Karpas-422 (cell line): ENCODE measurements around the gene ARMC6. TPM values are rescaled to one million over a fixed set of nuclear protein-coding genes. Genes with fewer than 3 reads are reported as not detected.

ENCODE experiments used
- DNase-seq: peaks from one replicate; pipeline ENCODE4 v3.0.0-alpha.2; 2015
- H2AFZ ChIP-seq: fragments of 200-600 bp; sonication (generic); 2 replicates; pipeline ENCODE4 v1.6.1; 2014; ENCODE audit warnings: antibody characterized with exemption, low read length, mixed read lengths
- H3K27ac ChIP-seq: fragments of 200-600 bp; sonication (generic); 2 replicates; pipeline ENCODE4 v1.5.1; 2014; ENCODE audit warnings: mild to moderate bottlenecking, low read length, moderate library complexity
- H3K27me3 ChIP-seq: fragments of 200-600 bp; sonication (generic); 2 replicates; pipeline ENCODE4 v1.6.1; 2014; ENCODE audit warnings: low read length, mixed read lengths
- H3K36me3 ChIP-seq: fragments of 200-600 bp; sonication (generic); 2 replicates; pipeline ENCODE4 v1.6.1; 2014; ENCODE audit warnings: low read length, mixed read lengths; ENCODE audit not compliant: insufficient read depth
- H3K4me1 ChIP-seq: fragments of 200-600 bp; sonication (generic); 2 replicates; pipeline ENCODE4 v1.6.1; 2014; ENCODE audit warnings: mild to moderate bottlenecking, low read length, mixed read lengths
- H3K4me2 ChIP-seq: fragments of 200-600 bp; sonication (generic); 2 replicates; pipeline ENCODE4 v1.6.1; 2014; ENCODE audit warnings: low read length, low read depth, mild to moderate bottlenecking; ENCODE audit not compliant: poor library complexity, severe bottlenecking
- H3K4me3 ChIP-seq: fragments of 200-600 bp; sonication (generic); 2 replicates; pipeline ENCODE4 v1.5.1; 2014; ENCODE audit warnings: mild to moderate bottlenecking, antibody characterized with exemption, low read length, mixed read lengths
- H3K79me2 ChIP-seq: fragments of 200-600 bp; sonication (generic); 2 replicates; pipeline ENCODE4 v1.6.1; 2014; ENCODE audit warnings: mild to moderate bottlenecking, low read length, mixed read lengths
- H3K9ac ChIP-seq: fragments of 200-600 bp; sonication (generic); 2 replicates; pipeline ENCODE4 v1.6.0; 2014; ENCODE audit warnings: low read length
- H3K9me2 ChIP-seq: fragments of 200-600 bp; sonication (generic), shearing (Covaris generic); replicated peaks from 2 replicates; pipeline ENCODE4 v1.6.0; 2014; ENCODE audit warnings: mild to moderate bottlenecking, low read length, moderate library complexity; ENCODE audit not compliant: insufficient read depth
- H3K9me3 ChIP-seq: fragments of 300-700, 200-600 bp; sonication (generic); 2 replicates; pipeline ENCODE4 v1.6.1; 2014; ENCODE audit warnings: low read length, mixed read lengths
- H4K20me1 ChIP-seq: fragments of 200-600 bp; sonication (generic); 2 replicates; pipeline ENCODE4 v1.6.1; 2014; ENCODE audit warnings: mild to moderate bottlenecking, antibody characterized with exemption, low read length, low read depth; ENCODE audit not compliant: insufficient read depth
- total RNA-seq: library from RNA; depleted of rRNA; stranded (reverse); fragments of >200 nt; shearing (Covaris generic); gene quantifications from 2 replicates; pipeline ENCODE4 v1.2.3, GENCODE V29; 2014; ENCODE audit warnings: low replicate concordance

Gene ARMC6
- total RNA-seq, 1 experiment from 2014 or later: 25.1 TPM

- H3K9me2 ChIP-seq: no peaks in the 10 kb centered on the region
- no peak overlapping the region for H2AFZ ChIP-seq
- no peaks in the 10 kb centered on the region for H3K27me3 ChIP-seq
- H3K9me3 ChIP-seq: no peaks in the 10 kb centered on the region
- H3K4me2 ChIP-seq: no peak overlapping the region
- H4K20me1 ChIP-seq: peaks cover 59% of the 10 kb centered on the region
- peaks cover 56% of the 10 kb centered on the region for H3K36me3 ChIP-seq
- H3K27ac ChIP-seq: no peak overlapping the region
- no peaks in the 10 kb centered on the region for H3K4me1 ChIP-seq
- H3K79me2 ChIP-seq: peaks cover 89% of the 10 kb centered on the region
- no peak overlapping the region for H3K9ac ChIP-seq
- DNase-seq: peak; percentile 58
- H3K4me3 ChIP-seq: no peak overlapping the region
These were observed 7.0 kb upstream of the ARMC6 start for GRCh38 chr19:19026299-19026971.

DNA sequence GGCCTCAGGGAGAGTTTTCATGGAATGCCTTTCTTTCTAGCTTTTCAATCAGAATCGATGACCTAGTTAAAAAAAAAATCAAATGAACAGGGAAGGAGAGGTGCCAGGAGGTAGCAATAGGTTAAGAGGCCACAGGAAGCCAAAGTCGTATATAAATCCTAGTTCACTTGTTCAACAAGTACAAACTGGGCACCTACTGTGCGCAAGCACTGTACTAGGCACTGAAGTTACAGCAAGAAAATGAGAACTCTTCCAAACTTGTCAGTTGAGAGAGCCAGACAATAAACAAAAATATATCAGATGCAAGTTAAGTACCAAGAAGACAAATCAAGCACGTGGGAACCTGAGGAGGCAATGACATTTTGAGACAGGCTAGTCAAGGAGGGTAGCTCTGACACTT, 6.2 kb upstream of the ARMC6 start:
- no peaks in the 10 kb centered on the region for H3K9me3 ChIP-seq
- no peak overlapping the region for H3K4me2 ChIP-seq
- no peaks in the 10 kb centered on the region for H3K9me2 ChIP-seq
- H3K27me3 ChIP-seq: no peaks in the 10 kb centered on the region
- H4K20me1 ChIP-seq: peaks cover 58% of the 10 kb centered on the region
- H2AFZ ChIP-seq: no peak overlapping the region
- no peak overlapping the region for H3K27ac ChIP-seq
- no peak overlapping the region for H3K4me3 ChIP-seq
- H3K9ac ChIP-seq: no peak overlapping the region
- H3K79me2 ChIP-seq: peaks cover 92% of the 10 kb centered on the region
- peaks cover 54% of the 10 kb centered on the region for H3K36me3 ChIP-seq
- DNase-seq: no peak
- H3K4me1 ChIP-seq: peaks cover 5% of the 10 kb centered on the region

GRCh38 chr19:19028526-19028925, 4.9 kb upstream of the ARMC6 start:
- no peak for DNase-seq

GRCh38 chr19:19031891-19032290, 1.5 kb upstream of the ARMC6 start:
- DNase-seq: no peak
- Histone ChIP-seq H3K9me2 (no peaks in the 10 kb centered on the region), H3K4me2 (peak overlapping the region; percentile 81), H3K27me3 (no peaks in the 10 kb centered on the region), H3K27ac (no peak overlapping the region), H2AFZ (no peak overlapping the region), H3K79me2 (peaks cover 84% of the 10 kb centered on the region), H3K9me3 (no peaks in the 10 kb centered on the region), H3K36me3 (peaks cover 19% of the 10 kb centered on the region), H3K4me1 (peaks cover 28% of the 10 kb centered on the region), H3K4me3 (peak overlapping the region; percentile 99), H3K9ac (peak overlapping the region; percentile 100; the same call in 1 of the 2 replicates), H4K20me1 (peaks cover 21% of the 10 kb centered on the region)

More at GRCh38 chr19:19028526-19028925, 4.9 kb upstream of the ARMC6 start:
- Histone ChIP-seq H3K9me3 (no peaks in the 10 kb centered on the region), H3K9ac (no peak overlapping the region), H3K27me3 (no peaks in the 10 kb centered on the region), H3K4me2 (no peak overlapping the region), H3K27ac (no peak overlapping the region), H3K79me2 (peaks cover 88% of the 10 kb centered on the region), H4K20me1 (peaks cover 50% of the 10 kb centered on the region), H3K4me3 (no peak overlapping the region), H3K4me1 (peaks cover 10% of the 10 kb centered on the region), H3K36me3 (peaks cover 47% of the 10 kb centered on the region), H2AFZ (no peak overlapping the region), H3K9me2 (no peaks in the 10 kb centered on the region)

- Histone ChIP-seq H3K27me3 (no peaks in the 10 kb centered on the region), H3K79me2 (peaks cover 85% of the 10 kb centered on the region), H4K20me1 (peaks cover 17% of the 10 kb centered on the region), H3K9me3 (no peaks in the 10 kb centered on the region), H3K9ac (peak overlapping the region; percentile 100), H3K9me2 (no peaks in the 10 kb centered on the region), H3K4me3 (peak overlapping the region; percentile 99), H3K27ac (peak overlapping the region; percentile 95), H3K4me2 (peak overlapping the region; percentile 81), H2AFZ (no peak overlapping the region), H3K4me1 (peaks cover 28% of the 10 kb centered on the region), H3K36me3 (peaks cover 17% of the 10 kb centered on the region)
- DNase-seq: peak; percentile 77
These were observed 805 bp upstream of the ARMC6 start for GRCh38 chr19:19032420-19033175.

GRCh38 chr19:19033176-19033425, 302 bp upstream of the ARMC6 start:
- no peak for DNase-seq
- Histone ChIP-seq H3K27me3 (no peaks in the 10 kb centered on the region), H4K20me1 (peaks cover 17% of the 10 kb centered on the region), H3K4me2 (peak overlapping the region; percentile 81), H3K27ac (peak overlapping the region; percentile 95), H3K9ac (peak overlapping the region; percentile 100), H3K79me2 (peaks cover 85% of the 10 kb centered on the region), H3K9me2 (no peaks in the 10 kb centered on the region), H3K9me3 (no peaks in the 10 kb centered on the region), H3K36me3 (peaks cover 14% of the 10 kb centered on the region), H2AFZ (no peak overlapping the region), H3K4me3 (peak overlapping the region; percentile 99), H3K4me1 (peaks cover 28% of the 10 kb centered on the region)

DNA sequence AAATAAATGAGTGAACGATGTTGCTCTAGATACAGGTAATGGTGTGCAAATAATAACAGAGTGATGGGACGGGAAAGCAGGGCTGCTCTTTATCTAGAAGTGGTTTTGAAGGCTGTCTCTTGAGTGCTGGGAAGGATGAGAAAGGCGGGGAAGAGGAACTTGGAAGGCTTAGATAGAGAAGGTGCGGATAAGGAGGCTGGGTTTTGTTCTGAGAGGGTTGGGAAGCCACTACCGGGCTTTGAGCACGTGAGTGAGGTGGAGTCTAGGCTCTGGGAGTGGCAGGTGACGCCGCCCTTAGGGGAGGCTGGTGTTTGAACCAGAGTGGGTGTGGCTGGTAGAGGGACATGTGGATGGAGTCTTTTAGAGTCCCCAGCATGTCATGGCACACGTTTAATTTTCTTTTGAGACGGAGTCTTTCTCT, 811 bp downstream of the ARMC6 start:
- Histone ChIP-seq H3K9ac (peak overlapping the region; percentile 100), H3K27ac (peak overlapping the region; percentile 95), H2AFZ (peak overlapping the region; percentile 19; the same call in 1 of the 2 replicates), H3K36me3 (peaks cover 12% of the 10 kb centered on the region), H3K4me1 (peaks cover 28% of the 10 kb centered on the region), H4K20me1 (peaks cover 17% of the 10 kb centered on the region), H3K4me2 (peak overlapping the region; percentile 94), H3K9me2 (no peaks in the 10 kb centered on the region), H3K4me3 (peak overlapping the region; percentile 99), H3K79me2 (peaks cover 80% of the 10 kb centered on the region), H3K27me3 (no peaks in the 10 kb centered on the region), H3K9me3 (no peaks in the 10 kb centered on the region)
- DNase-seq: peak; percentile 92

DNA sequence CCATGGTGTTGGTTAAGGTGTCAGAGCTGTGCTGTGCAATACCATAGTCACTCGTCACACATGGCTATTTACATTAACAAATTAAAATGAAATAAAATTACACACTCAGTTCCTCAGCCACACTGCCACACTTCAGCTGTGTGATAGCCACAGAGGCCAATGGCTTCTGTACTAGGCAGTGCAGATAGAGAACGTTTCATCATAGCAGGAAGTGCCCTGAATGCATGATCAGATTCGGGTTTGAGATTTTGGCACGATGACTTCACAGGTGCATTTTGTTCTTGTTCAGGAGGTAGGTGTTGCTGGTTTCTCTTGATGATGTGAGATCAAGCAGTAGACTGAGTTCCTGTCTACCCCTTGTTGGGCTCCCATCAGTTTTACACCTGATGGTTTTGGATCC, 6.5 kb downstream of the ARMC6 start:
- Histone ChIP-seq H2AFZ (no peak overlapping the region), H3K79me2 (peaks cover 57% of the 10 kb centered on the region), H3K27me3 (no peaks in the 10 kb centered on the region), H3K36me3 (peaks cover 6% of the 10 kb centered on the region; the same call in 1 of the 2 replicates), H3K27ac (peak overlapping the region; percentile 21; the same call in 1 of the 2 replicates), H3K4me1 (peaks cover 14% of the 10 kb centered on the region), H3K9me3 (no peaks in the 10 kb centered on the region), H3K9me2 (no peaks in the 10 kb centered on the region), H4K20me1 (no peaks in the 10 kb centered on the region), H3K4me3 (no peak overlapping the region), H3K9ac (0 out of 2 replicates have a peak overlapping the region, but pooled peaks have one; percentile 19), H3K4me2 (no peak overlapping the region)
- peak; percentile 61 for DNase-seq
